ENCODE measurements around the gene MAP2K4. TPM values are rescaled to one million over a fixed set of nuclear protein-coding genes. Genes with fewer than 3 reads are reported as not detected.

Gene MAP2K4
- polyA plus RNA-seq, 4 donors: 37.7 to 43.8 (median 40.1) TPM

DNA sequence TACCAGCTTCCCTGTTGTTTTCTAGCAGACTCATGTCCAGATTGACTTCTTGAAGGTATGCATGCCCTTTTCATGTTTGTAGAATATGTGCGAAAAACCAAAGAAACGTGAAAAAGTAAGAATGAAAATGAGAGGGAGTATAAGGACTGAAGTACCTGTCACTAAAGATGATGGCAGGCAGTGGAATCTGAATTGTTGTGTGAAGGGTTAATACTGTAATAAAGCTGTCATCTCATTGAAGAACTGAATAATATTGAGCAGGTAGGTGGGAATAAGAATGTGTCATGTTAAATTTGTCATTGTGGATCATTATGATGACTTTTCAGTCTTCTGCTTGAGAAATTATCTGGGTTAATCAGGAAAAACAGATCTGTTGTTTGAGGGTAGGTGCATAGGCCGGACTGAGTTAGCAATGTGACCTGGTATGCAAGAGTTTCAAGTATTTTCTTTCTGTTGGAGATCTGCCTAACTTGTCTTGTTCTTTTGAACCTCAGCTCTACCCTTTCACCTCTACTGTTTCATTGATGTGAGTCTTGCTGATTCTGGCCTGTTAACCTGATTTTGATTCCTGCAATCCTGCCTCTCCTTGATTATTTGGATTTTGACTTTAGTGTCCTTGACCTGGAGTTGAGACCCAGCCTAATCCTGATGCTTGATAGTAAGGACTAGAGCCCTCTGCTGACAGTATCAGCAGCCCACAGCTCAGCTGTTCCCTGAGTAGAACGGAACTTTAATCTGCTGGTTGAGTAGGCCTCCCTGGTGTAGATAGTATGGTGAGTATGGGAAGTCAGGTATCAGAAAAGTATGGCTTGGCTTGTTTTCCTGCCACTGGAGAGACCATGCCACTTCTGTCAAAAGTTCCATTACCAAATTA is 64.6 kb downstream of the MAP2K4 start:
- no peak for DNase-seq (ENCODE audit: low read depth in 4 of 4, low spot score in 2 of 4)

DNA sequence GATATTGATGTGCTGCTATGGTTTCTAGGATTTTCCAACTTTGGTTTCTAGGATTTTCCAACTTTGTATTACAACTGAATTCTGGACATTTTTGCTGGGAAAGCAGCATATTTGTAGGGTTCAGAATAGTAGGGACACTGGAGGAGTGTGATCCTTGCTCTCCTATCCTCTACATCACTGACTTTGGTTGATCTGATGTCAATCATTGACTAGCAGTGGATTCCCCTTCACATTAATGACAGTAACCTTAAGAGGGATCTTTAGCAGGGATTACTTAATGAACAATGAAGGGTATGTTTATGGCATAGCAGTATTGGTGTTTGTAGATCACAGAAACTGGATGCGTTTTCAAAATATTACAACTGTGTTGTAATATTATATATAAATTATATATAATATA is 67.4 kb downstream of the MAP2K4 start:
- no peak for DNase-seq (ENCODE audit: low read depth in 4 of 4, low spot score in 2 of 4)

DNA sequence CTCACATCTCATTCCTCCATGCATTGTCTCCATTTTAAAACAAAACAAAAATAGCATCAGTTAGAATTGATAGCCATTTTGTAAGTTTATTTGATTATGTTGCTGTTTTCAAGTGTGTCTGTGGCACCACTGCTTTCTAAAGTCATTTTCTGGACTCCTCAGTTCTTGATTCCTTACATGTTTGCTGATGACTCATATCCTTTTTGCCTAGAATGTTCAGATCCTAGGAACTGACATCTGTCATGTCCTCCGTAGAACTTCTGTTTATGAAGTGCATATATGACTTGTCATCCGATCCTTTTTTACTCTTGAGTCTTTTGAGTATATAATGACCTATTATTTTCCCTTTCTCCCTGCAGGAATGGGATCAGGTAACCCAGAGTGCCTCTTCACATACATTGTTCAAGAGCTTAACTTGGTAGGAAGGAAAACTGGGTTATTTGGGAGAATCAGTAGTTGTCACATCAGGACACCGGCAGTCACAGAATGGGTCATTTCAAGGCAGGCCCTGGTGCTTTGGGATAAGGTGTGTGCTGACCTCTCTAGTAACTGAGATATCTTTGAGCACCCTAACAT is 69.2 kb downstream of the MAP2K4 start:
- DNase-seq (ENCODE audit: low read depth in 4 of 4, low spot score in 2 of 4): no peak

DNA sequence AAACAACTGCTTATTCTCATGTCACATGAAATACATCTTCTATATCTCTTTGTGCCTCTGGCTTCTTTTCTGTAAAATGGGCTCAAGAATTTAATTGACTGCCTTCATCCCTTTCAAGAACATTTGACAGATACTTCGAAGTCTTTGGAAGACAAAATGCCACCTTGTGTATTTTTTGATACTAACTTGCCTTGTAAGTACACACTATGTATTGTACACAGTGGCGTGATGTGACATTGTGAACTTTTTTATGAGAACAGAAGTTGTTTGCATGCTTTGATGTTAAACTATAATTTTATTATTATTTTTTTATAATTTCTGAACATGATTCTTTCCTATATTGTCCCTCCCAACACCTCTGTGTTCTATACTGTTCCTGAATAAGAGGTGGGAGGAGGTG is 73.7 kb downstream of the MAP2K4 start:
- no peak for DNase-seq (ENCODE audit: low read depth in 4 of 4, low spot score in 2 of 4)

DNA sequence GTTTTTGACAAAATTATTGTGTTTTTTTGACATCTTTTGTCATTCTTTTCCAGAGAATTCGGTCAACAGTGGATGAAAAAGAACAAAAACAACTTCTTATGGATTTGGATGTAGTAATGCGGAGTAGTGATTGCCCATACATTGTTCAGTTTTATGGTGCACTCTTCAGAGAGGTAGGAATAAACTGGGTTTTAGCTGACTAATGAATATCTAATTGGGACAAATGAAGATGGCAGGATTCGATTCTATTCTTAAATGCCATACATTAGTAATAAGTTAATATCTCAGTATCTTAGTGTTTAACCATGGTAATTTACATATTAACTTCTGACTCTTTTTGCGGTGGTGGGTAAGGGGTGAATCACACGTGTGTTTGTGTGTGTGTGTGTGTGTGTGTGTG is 74.8 kb downstream of the MAP2K4 start:
- no peak for DNase-seq (ENCODE audit: low read depth in 4 of 4, low spot score in 2 of 4)

DNA sequence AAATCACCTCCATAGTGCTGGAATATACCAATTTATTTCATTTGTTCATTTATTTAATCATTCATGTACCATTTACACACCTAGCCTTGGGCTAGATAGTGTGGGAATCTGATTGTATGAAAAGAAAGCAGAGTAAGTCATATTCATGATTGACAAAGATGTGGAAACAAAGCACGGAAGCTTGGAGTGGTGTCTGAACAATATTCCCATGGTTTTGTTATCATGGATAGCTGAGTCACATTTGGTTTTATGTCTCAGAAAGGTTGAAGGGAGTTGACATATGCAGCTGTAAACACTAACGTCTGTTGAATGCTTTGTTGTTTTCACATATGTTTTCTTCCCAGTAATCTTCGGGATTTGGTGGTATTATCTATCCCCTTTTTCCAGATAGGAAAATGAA is 76.6 kb downstream of the MAP2K4 start:
- DNase-seq (ENCODE audit: low read depth in 4 of 4, low spot score in 2 of 4): no peak

DNA sequence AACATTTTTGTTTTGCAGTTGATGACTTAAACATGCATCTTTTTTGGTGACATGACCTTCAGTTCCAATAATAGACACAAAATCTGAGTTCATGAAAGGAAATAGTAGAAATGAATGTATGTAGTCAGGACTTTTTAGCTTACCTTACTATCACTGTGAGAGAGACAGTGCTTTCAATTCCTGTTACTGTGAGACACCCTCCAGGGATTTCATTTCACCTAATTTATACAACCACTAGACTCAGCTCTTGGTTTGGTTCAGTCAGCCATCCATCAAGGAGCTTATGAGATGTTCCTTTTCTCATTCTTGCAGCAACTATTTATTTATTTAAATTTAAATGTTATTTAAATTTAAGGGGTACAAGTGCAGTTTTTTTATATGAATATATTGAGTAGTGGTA is 77.9 kb downstream of the MAP2K4 start:
- no peak for DNase-seq (ENCODE audit: low read depth in 4 of 4, low spot score in 2 of 4)

DNA sequence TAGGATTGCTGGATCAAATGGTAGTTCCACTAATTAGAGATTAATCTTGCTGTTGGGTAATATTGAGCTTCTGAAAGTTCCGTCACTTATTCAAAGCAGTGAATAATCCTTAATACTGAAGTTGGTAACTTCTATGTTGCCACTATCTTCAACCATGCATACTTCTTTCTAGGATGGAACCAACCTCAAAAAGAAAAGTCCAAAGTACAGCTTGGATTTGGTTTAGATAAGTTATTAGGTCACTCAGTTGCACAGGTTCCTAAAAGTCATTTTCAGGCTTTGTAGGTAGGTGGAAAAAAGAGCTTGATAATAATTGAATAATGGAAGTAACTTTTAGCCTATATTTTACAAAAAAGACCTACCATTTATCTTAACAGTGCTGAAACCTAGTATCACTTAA is 78.7 kb downstream of the MAP2K4 start:
- no peak for DNase-seq (ENCODE audit: low read depth in 4 of 4, low spot score in 2 of 4)

DNA sequence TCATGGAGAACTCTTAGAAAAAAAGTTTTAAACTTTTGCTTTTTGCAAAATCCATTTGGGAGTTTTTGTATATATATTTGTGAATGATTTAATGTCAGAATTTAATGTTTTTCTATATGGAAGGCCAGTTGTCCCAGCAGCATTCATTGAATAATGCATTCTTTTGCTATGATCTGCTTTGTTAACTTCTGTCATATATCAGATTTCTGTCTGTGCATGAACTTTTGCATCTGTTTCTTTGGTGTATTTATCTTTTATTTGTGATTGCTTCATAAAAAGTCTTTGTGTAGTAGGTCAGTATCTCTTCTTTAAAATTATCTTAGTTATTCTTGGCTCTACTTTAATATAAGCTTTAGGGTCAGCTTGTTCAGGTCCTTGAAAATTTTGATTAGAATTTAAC is 84.2 kb downstream of the MAP2K4 start:
- no peak for DNase-seq (ENCODE audit: low read depth in 4 of 4, low spot score in 2 of 4)

DNA sequence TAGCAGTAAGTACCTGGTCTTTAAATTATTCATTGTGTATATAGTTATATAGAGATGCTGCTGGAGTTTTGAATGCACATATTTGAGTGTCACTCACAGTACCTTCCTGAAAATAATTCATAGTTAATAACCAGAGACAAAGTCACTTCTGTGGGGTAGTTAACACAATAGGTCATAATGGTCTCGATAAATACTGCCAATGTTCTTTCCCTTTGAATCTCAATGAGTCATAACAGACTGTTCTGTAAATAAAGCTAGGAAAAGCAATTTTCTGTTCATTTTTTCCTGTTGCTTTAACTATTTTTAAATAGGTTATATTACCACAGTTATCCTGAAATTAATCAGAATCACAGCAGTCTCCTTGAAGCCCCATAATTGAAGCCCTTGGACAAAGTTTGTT is 87.2 kb downstream of the MAP2K4 start:
- DNase-seq (ENCODE audit: low read depth in 4 of 4, low spot score in 2 of 4): no peak

DNA sequence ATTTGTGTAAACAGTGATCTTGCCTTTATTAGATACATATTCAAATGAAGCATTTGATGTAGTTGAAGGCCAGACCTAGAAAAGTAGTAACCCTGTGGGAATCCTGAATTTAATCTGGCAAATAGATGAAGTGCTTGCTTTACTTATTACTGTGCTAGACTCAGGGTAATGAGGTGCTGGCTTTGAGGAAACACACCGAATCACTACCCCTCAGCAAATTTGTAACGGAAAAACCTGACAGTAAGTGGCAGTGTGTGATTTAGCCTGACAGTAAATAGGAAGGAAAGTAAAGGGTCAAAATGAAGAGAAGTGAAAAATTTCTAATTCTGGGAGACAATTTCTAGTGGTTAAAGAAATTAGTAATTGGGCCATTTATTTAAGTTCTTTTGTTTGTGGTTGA is 90.2 kb downstream of the MAP2K4 start:
- no peak for DNase-seq (ENCODE audit: low read depth in 4 of 4, low spot score in 2 of 4)

DNA sequence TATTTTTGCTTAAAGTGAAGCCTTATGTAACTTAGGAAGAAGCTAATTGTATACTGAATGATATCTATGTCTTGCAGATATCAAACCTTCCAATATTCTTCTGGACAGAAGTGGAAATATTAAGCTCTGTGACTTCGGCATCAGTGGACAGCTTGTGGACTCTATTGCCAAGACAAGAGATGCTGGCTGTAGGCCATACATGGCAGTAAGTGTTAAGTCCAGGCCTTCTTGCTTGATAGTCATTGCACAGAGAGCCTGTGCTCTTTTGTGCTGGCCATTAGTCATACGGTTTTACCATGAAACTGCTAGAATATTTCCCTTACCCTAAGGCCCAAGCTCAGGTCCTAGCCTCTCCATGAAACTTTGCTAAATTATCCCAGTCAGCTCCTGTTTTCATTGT is 92.5 kb downstream of the MAP2K4 start:
- DNase-seq (ENCODE audit: low read depth in 4 of 4, low spot score in 2 of 4): no peak

DNA sequence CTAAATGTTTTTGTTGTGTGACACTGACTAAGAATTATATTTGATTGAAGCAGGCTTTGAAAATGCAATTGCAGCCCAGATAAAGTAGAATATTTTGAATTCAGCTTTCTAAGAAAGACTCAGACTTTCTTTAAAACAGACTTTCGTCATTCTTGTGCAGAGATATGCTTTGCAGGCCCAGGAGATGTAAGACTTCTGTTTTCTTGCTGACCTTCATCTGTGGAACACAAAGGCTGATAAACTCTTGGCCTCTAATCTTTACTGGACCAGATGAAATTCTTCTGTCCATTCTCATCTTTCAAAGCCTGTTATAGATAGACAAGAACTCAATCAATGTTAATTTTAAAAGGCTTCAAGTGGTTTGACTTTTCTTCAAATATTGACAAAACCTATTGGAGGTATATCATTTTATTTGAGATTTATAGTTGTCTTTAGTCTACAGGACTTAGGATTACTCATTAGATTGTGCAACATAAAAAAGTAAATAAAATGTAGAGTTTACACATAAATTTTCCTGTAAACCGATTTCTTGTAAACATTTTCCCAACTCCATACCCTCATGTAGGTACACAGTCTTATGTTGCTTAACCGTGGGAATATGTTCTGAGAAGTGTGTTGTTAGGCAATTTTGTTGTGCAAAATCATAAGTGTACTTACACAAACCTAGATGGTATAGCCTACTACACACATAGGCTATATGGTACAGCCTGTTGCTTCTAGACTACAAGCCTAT is 94.2 kb downstream of the MAP2K4 start:
- no peak for DNase-seq (ENCODE audit: low read depth in 4 of 4, low spot score in 2 of 4)

DNA sequence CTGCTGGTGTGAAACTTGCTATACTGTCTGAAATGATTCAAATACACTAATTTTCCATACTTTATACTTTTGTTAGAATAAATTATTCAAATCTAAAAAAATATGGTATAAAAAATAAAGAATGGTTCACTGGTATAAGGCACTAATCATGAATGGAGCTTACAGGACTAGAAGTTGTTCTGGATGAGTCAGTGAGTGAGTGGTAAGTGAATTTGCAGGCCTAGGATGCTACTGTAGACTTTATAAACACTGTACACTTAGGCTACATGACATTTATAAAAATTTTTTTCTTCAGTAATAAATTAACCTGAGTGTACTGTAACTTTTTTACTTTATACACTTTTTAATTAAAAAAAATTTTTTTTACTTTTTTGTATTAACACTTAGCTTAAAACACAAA is 95.5 kb downstream of the MAP2K4 start:
- no peak for DNase-seq (ENCODE audit: low read depth in 4 of 4, low spot score in 2 of 4)

DNA sequence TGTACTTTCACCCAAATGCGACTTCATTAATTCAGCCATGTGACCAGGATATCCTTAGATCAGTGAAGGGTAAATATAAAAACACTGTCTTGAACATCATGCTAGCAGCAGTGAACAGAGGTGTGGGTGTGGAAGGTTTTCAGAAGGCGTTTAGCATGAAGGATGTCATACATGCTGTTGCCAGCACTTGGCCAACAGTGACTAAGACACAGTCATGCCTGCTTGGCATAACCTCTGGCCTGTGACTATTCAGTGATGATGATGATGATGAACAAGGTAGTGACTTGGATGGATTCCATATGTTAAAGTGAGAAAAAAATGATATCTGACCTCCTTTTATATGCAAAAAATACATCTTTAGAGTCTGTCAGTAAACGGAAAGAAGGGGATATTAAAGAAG is 97.9 kb downstream of the MAP2K4 start:
- no peak for DNase-seq (ENCODE audit: low read depth in 4 of 4, low spot score in 2 of 4)

DNA sequence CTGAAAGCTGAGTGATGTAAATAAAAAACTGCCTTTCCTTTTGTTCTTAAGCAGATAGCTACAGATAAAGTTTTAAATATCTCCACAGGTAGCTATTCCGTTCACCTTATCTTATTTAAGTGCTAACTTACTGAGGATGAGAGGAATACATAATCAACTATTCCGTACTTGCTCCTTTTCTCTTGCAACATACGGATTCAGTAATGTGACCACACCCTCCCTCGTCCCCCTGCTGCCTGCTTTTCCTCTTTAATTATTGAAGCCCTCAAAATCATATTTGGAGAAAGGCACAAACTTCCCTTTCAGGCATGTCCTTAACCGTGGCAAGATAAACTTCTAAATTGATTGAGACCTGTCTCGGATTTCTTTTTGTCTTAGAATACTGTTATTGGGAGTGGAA is 101.4 kb downstream of the MAP2K4 start:
- no peak for DNase-seq (ENCODE audit: low read depth in 4 of 4, low spot score in 2 of 4)

DNA sequence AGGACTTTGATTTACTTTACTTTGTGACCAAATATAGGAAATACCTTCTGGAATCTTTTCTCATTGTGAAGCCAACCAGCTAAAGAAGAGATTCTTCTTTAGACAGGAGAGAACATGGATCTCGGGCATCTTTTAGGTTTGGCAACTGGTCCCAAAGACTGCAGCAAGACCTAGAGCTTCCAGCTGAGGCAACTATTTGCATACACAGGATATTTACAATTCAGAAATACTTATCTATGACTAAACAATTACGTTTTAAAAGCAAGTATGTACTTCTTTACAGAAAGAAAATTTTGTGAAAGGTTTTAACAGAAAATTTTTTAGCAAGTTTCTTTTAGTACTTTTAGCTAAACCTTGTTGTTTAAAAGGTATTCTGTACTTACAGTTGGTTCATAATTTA is 106.5 kb downstream of the MAP2K4 start:
- no peak for DNase-seq (ENCODE audit: low read depth in 4 of 4, low spot score in 2 of 4)

DNA sequence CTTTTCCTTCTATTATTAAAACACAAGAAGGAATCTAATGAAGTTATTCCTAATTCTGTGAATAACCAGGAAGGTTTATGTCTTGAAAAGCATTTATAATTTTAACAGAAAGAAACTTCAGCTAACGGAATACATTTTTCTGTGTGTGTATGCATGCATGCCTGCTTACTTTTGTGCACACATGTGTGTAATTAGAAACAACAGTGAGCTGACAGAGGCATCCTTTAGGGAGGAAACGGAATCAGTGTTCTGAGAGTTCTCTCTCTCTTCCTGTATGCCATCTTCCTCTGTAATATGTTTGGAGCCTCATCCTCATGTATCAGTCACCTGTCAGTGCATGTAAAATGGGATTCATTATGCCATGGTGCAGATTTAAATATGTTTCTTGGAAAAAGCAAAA is 107.0 kb downstream of the MAP2K4 start:
- DNase-seq (ENCODE audit: low read depth in 4 of 4, low spot score in 2 of 4): no peak

DNA sequence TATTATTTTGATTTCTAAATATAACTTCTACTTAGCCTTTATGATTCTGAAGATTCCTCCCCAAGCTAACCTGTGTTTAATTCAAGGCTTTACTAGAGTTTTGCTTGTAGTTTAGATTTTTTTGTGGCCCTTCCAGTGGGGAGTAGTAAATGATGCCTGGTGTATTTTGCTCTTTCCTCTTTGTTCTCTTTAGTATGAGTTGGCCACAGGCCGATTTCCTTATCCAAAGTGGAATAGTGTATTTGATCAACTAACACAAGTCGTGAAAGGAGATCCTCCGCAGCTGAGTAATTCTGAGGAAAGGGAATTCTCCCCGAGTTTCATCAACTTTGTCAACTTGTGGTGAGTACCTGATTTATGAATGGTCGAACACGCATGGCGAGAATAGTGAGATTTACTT is 108.3 kb downstream of the MAP2K4 start:
- no peak for DNase-seq (ENCODE audit: low read depth in 4 of 4, low spot score in 2 of 4)

DNA sequence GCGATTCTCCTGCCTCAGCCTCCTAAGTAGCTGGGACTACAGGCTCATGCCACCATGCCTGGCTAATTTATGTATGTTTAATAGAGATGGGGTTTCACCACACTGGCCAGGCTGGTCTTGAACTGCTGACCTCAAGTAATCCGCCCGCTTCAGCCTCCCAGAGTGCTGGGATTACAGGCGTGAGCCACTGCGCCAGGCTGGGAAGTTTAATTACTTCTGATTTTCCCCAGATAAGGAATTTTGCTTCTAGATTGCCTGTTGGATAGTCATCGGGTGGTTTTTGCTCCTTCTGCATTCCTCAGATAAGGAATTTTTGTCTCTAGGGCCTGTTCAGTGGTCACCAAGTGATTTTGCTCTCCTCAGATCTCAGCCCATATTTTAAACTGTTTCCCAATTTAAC is 112.5 kb downstream of the MAP2K4 start:
- DNase-seq (ENCODE audit: low read depth in 4 of 4, low spot score in 2 of 4): no peak

DNA sequence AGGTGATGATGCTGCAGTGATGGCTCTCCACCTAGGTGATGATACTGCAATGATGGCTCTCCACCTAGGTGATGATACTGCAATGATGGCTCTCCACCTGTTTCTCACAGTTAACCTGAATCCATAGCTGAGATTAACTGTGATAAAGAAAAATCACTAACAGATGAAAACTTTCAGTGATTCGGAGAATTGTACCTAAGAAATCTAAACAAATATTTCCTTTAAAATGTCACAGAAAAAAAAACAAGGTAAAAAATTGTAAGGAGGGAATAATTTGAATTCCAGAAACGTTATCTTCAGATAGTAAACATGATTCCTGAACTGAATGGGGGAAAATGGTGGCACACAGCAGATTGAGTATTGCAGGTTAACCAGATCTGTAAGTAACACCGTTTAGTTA is 113.4 kb downstream of the MAP2K4 start:
- DNase-seq (ENCODE audit: low read depth in 4 of 4, low spot score in 2 of 4): no peak

DNA sequence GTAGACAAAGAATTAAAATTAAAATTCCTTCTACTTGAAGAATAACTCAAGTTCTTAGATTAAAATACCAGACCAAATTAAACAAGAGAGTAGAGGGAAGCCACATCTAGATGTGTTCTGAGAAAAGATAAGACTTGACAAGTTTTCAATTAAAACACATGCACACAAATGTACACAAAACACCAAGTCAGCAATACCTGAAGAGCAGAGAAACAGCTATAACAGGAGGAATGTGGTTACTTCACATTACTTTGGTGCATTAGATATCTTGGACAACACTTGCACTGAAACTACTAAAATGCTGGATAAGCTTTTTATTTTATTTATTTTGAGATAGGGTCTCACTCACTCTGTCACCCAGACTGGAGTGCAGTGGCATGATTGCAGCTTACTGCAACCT is 113.9 kb downstream of the MAP2K4 start:
- no peak for DNase-seq (ENCODE audit: low read depth in 4 of 4, low spot score in 2 of 4)

Data from left renal cortex interstitium (tissue), 4 donors.